Stomach (tissue), 9 donors: ENCODE data around the gene NEU3. TPM values are rescaled to one million over a fixed set of nuclear protein-coding genes. Genes with fewer than 3 reads are reported as not detected.

Experiments used
- DNase-seq, 2 donors: peaks; one replicate each; pipeline versions ENCODE4 v3.0.0 to v3.0.0-alpha.2; 2013 to 2019
- H3K27ac ChIP-seq, 5 donors: fragments of 200-600 bp in 4 of 5; sonication (generic) in 4 of 5; one replicate each; pipeline ENCODE4 v1.5.1; 2013 to 2019; ENCODE audit warnings: mild to moderate bottlenecking in 1 of 5, moderate library complexity in 1 of 5
- H3K27me3 ChIP-seq, 3 donors: fragments of 200-600 bp; sonication (generic); one replicate each; pipeline ENCODE4 v1.5.1; 2017 to 2019; ENCODE audit warnings: mixed run types in 1 of 3
- H3K36me3 ChIP-seq, 4 donors: fragments of 200-600 bp; sonication (generic); 1 replicate in 3 of 4; 2 replicates in 1 of 4; pipeline ENCODE4 v1.5.1; 2016 to 2019
- H3K4me1 ChIP-seq, 4 donors: fragments of 200-600 bp; sonication (generic); one replicate each; pipeline ENCODE4 v1.5.1; 2016 to 2019
- H3K4me3 ChIP-seq, 4 donors: fragments of 200-600 bp; sonication (generic) in 3 of 4; one replicate each; pipeline ENCODE4 v1.5.1; 2016 to 2019; ENCODE audit warnings: mild to moderate bottlenecking in 1 of 4
- H3K9me3 ChIP-seq, 4 donors: fragments of 200-600 bp; sonication (generic); one replicate each; pipeline ENCODE4 v1.5.1; 2016 to 2019
- CTCF ChIP-seq, 7 experiments: fragments of 450-650 bp in 4 of 7; fragments of 200-600 bp in 3 of 7; sonication (generic) in 3 of 7; IDR thresholded peaks; one replicate each; pipeline ENCODE4 v1.5.1; 2016 to 2019; ENCODE audit warnings: antibody characterized with exemption in 7 of 7, control low read depth in 2 of 7, mild to moderate bottlenecking in 1 of 7
- EP300 ChIP-seq: sonication (generic); formaldehyde crosslinking; IDR thresholded peaks from one replicate; pipeline ENCODE4 v1.6.1; 2017; ENCODE audit warnings: antibody characterized with exemption
- POLR2A ChIP-seq, 4 donors: fragments of 450-650 bp; IDR thresholded peaks; one replicate each; pipeline ENCODE4 v1.6.1; 2016; ENCODE audit warnings: antibody characterized with exemption in 4 of 4, control low read depth in 2 of 4, mild to moderate bottlenecking in 1 of 4, moderate library complexity in 1 of 4
- POLR2AphosphoS5 ChIP-seq, 3 donors: sonication (generic); formaldehyde crosslinking; IDR thresholded peaks; one replicate each; pipeline ENCODE4 v1.6.1; 2016; ENCODE audit warnings: antibody characterized with exemption in 3 of 3
- WGBS, 5 donors: extraction: QIAGEN DNeasy Blood & Tissue Kit in 3 of 5; methylation state at CpG; one replicate each; pipeline versions ENCODE4 v1.1.5 to v1.1.7; 2013 to 2018; 5-methylcytosine and 5-hydroxymethylcytosine counted together
- intact Hi-C: fragments of 100-400 bp; cut with DNase I; formaldehyde crosslinking; loops from one replicate; pipeline ENCODE4 v1.15.1; 2023; ENCODE audit warnings: low total_unique reads
- polyA plus RNA-seq, 3 donors: library from polyadenylated mRNA; stranded (reverse); fragments of 200-250 nt; gene quantifications; one replicate each; pipeline ENCODE4 v1.2.3, GENCODE V29; 2013
- total RNA-seq, 5 donors: library from RNA; depleted of rRNA; stranded (reverse); fragments of >200 nt; gene quantifications; one replicate each; pipeline versions ENCODE4 v1.1.0 to v1.2.3, GENCODE V29; 2014 to 2016
- donor health status: healthy with polysubstance abuse.
- donor health status: Bipolar disorder and iron deficiency.
- donor health status: healthy.

NEU3 gene
- total and polyA plus RNA-seq, 8 donors, result 0.58 to 33.5 (median 3.7) TPM

GRCh38 chr11:74971424-74971823 lies 17.3 kb upstream of the NEU3 start:
- Histone ChIP-seq H3K36me3 (peaks cover 32 to 98% (median 98%) of the 10 kb centered on the region in 4 donors), H3K4me1 (peaks cover 0 to 4% (median 0%) of the 10 kb centered on the region in 4 donors), H3K4me3 (no peak overlapping the region), H3K27me3 (no peaks in the 10 kb centered on the region), H3K27ac (no peak overlapping the region), H3K9me3 (no peaks in the 10 kb centered on the region)
- intact Hi-C loops, result no loop called here
- DNase-seq, result no peak
- no peak for TF ChIP-seq POLR2AphosphoS5 (IDR thresholded peaks at IDR 0.05)
- TF ChIP-seq EP300, result no peak
- TF ChIP-seq POLR2A (IDR thresholded peaks at IDR 0.05), result no peak
- TF ChIP-seq CTCF (IDR thresholded peaks at IDR 0.05), result no peak
- WGBS, 5 donors, result 87 to 91% (median 89%) methylated on average over 6 of the region's 6 CpGs

GRCh38 chr11:74978041-74978440 lies 10.7 kb upstream of the NEU3 start:
- 90 to 96% (median 93%) methylated on average over 4 of the region's 4 CpGs for WGBS, 5 donors
- H3K36me3 ChIP-seq, result peaks cover 15 to 74% (median 67%) of the 10 kb centered on the region in 4 donors
- intact Hi-C loops, result no loop called here

GRCh38 chr11:74980634-74981033 lies 8.1 kb upstream of the NEU3 start:
- no peaks in the 10 kb centered on the region for H3K9me3 ChIP-seq
- H3K4me3 ChIP-seq, result no peak overlapping the region
- DNase-seq, result no peak
- TF ChIP-seq POLR2AphosphoS5 (IDR thresholded peaks at IDR 0.05) (no peak), CTCF (IDR thresholded peaks at IDR 0.05) (no peak), POLR2A (IDR thresholded peaks at IDR 0.05) (no peak), EP300 (no peak)
- no peaks in the 10 kb centered on the region for H3K27me3 ChIP-seq
- 84 to 98% (median 91%) methylated on average over 2 of the region's 2 CpGs for WGBS, 5 donors
- H3K27ac ChIP-seq, result no peak overlapping the region
- intact Hi-C loops, result no loop called here
- H3K4me1 ChIP-seq, result peaks cover 0 to 11% (median 7%) of the 10 kb centered on the region in 4 donors
- H3K36me3 ChIP-seq, result peaks cover 8 to 48% (median 41%) of the 10 kb centered on the region in 4 donors

More at GRCh38 chr11:74978041-74978440, 10.7 kb upstream of the NEU3 start:
- Histone ChIP-seq H3K4me3 (no peak overlapping the region), H3K27me3 (no peaks in the 10 kb centered on the region), H3K4me1 (peaks cover 0 to 1% (median 0%) of the 10 kb centered on the region in 4 donors), H3K27ac (no peak overlapping the region), H3K9me3 (no peaks in the 10 kb centered on the region)
- no peak for DNase-seq
- TF ChIP-seq CTCF (IDR thresholded peaks at IDR 0.05) (no peak), POLR2AphosphoS5 (IDR thresholded peaks at IDR 0.05) (no peak), EP300 (no peak), POLR2A (IDR thresholded peaks at IDR 0.05) (no peak)

GRCh38 chr11:74981888-74982287 lies 6.8 kb upstream of the NEU3 start:
- Histone ChIP-seq H3K9me3 (no peaks in the 10 kb centered on the region), H3K27me3 (no peaks in the 10 kb centered on the region), H3K4me1 (peaks cover 0 to 11% (median 7%) of the 10 kb centered on the region in 4 donors), H3K27ac (no peak overlapping the region), H3K36me3 (peaks cover 0 to 36% (median 30%) of the 10 kb centered on the region in 4 donors), H3K4me3 (no peak overlapping the region)
- TF ChIP-seq POLR2AphosphoS5 (IDR thresholded peaks at IDR 0.05) (no peak), POLR2A (IDR thresholded peaks at IDR 0.05) (no peak), EP300 (no peak), CTCF (IDR thresholded peaks at IDR 0.05) (no peak)
- intact Hi-C loops, result no loop called here
- 74 to 82% (median 79%) methylated on average over 1 of the region's 1 CpG for WGBS, 5 donors
- no peak for DNase-seq
